B cell (primary cell): Measurements from ENCODE around the gene AGRN. TPM values are rescaled to one million over a fixed set of nuclear protein-coding genes. Genes with fewer than 3 reads are reported as not detected.

Experiments
- ATAC-seq: fragments of 200-7000 bp; cut with Tn5 transposase; one replicate; pipeline ENCODE4 v1.10.0; 2021; ENCODE audit warnings: low read depth, mild to moderate bottlenecking, moderate number of reproducible peaks, moderate library complexity
- CTCF ChIA-PET: fragments of 350-600 bp; sonication (Branson Sonifier 250); formaldehyde crosslinking; loops from one replicate; lab custom pipeline; 2021; ENCODE audit warnings: antibody characterized with exemption, inconsistent platforms; lab: Charles Lee
- POLR2A ChIA-PET: fragments of 350-600 bp; sonication (Branson Sonifier 250); formaldehyde crosslinking; loops from one replicate; lab custom pipeline; 2021; ENCODE audit warnings: antibody characterized with exemption; lab: Charles Lee
- DNase-seq: peaks from one replicate; pipeline ENCODE4 v3.0.0; 2013
- H2AFZ ChIP-seq: 2 replicates; pipeline ENCODE4 v1.6.1; 2012; ENCODE audit warnings: mild to moderate bottlenecking, low read depth, low read length; ENCODE audit not compliant: insufficient read depth, poor library complexity, severe bottlenecking
- H3K27ac ChIP-seq, 2 donors: 1 replicate in 1 of 2; 2 replicates in 1 of 2; pipeline ENCODE4 v1.5.1; 2012 to 2013; ENCODE audit warnings: low read length in 2 of 2, mild to moderate bottlenecking in 2 of 2, moderate library complexity in 1 of 2
- H3K27me3 ChIP-seq, 4 experiments: fragments of 200-600 bp in 1 of 4; sonication (generic) in 1 of 4; replicated peaks in 1 of 4; 1 replicate in 2 of 4; 2 replicates in 2 of 4; pipeline versions ENCODE4 v1.6.1 to v1.7.0; 2013 to 2016; ENCODE audit warnings: low read length in 3 of 4, mild to moderate bottlenecking in 2 of 4, mixed read lengths in 1 of 4, moderate library complexity in 1 of 4; ENCODE audit not compliant: insufficient read depth in 4 of 4, control insufficient read depth in 3 of 4; ENCODE audit errors: control extremely low read depth in 1 of 4
- H3K36me3 ChIP-seq, 2 experiments: replicated peaks in 1 of 2; 1 replicate in 1 of 2; 2 replicates in 1 of 2; pipeline versions ENCODE4 v1.6.1 to v1.7.1; 2013; ENCODE audit warnings: low read length in 1 of 2; ENCODE audit not compliant: insufficient read depth in 2 of 2, control insufficient read depth in 1 of 2; ENCODE audit errors: control extremely low read depth in 1 of 2, extremely low read depth in 1 of 2
- H3K4me1 ChIP-seq, 2 donors: fragments of 200-600 bp in 1 of 2; sonication (generic) in 1 of 2; 1 replicate in 1 of 2; 2 replicates in 1 of 2; pipeline versions ENCODE4 v1.5.1 to v1.6.1; 2013 to 2017; ENCODE audit warnings: low read length in 2 of 2; ENCODE audit not compliant: control insufficient read depth in 2 of 2, insufficient read depth in 2 of 2
- H3K4me2 ChIP-seq: replicated peaks from 2 replicates; pipeline ENCODE3; 2012; ENCODE audit warnings: mild to moderate bottlenecking, low read depth, low read length; ENCODE audit not compliant: poor library complexity, severe bottlenecking
- H3K4me3 ChIP-seq, 5 experiments: fragments of 200-600 bp in 1 of 5; sonication (generic) in 1 of 5; 1 replicate in 3 of 5; 2 replicates in 2 of 5; pipeline versions ENCODE4 v1.5.1 to v1.7.0; 2011 to 2016; ENCODE audit warnings: low read length in 4 of 5, mild to moderate bottlenecking in 4 of 5, low read depth in 2 of 5, control low read depth in 1 of 5, moderate library complexity in 1 of 5; ENCODE audit not compliant: insufficient read depth in 1 of 5; ENCODE audit errors: control extremely low read depth in 1 of 5, extremely low read depth in 1 of 5
- H3K79me2 ChIP-seq: fragments of 200-600 bp; sonication (generic); one replicate; pipeline ENCODE4 v1.6.0; 2016; ENCODE audit warnings: low read length; ENCODE audit not compliant: control insufficient read depth, insufficient read depth
- H3K9ac ChIP-seq: fragments of 200-600 bp; sonication (generic); 2 replicates; pipeline ENCODE4 v1.6.1; 2017; ENCODE audit warnings: mild to moderate bottlenecking, low read length, moderate library complexity
- H3K9me3 ChIP-seq, 3 donors: one replicate each; pipeline versions ENCODE4 v1.6.1 to v1.7.1; 2013; ENCODE audit warnings: low read length in 2 of 3; ENCODE audit not compliant: control insufficient read depth in 2 of 3, insufficient read depth in 1 of 3; ENCODE audit errors: control extremely low read depth in 1 of 3
- H4K20me1 ChIP-seq: 2 replicates; pipeline ENCODE4 v1.6.0; 2012; ENCODE audit warnings: mild to moderate bottlenecking, low read length; ENCODE audit not compliant: insufficient read depth, control insufficient read depth, poor library complexity, severe bottlenecking
- H3K27ac Mint-ChIP-seq: one replicate; pipeline ENCODE4 v1.8.0; 2021; ENCODE audit warnings: mixed read lengths
- H3K27me3 Mint-ChIP-seq: one replicate; pipeline ENCODE4 v1.8.0; 2021; ENCODE audit warnings: mixed read lengths
- H3K4me1 Mint-ChIP-seq: one replicate; pipeline ENCODE4 v1.8.0; 2021; ENCODE audit warnings: mixed read lengths
- H3K4me3 Mint-ChIP-seq: one replicate; pipeline ENCODE4 v1.8.0; 2021; ENCODE audit warnings: mixed read lengths
- H3K9me3 Mint-ChIP-seq: one replicate; pipeline ENCODE4 v1.8.0; 2022; ENCODE audit warnings: mixed read lengths; ENCODE audit not compliant: insufficient read depth
- CTCF ChIP-seq: fragments of 200-600 bp; IDR thresholded peaks from one replicate; pipeline ENCODE4 v1.8.0; 2022; ENCODE audit warnings: antibody characterized with exemption, mild to moderate bottlenecking
- EZH2 ChIP-seq: IDR thresholded peaks from 2 replicates; pipeline ENCODE4 v1.6.1; 2012; ENCODE audit warnings: borderline replicate concordance, low read depth, mild to moderate bottlenecking, moderate library complexity, low read length; ENCODE audit not compliant: insufficient read depth, poor library complexity, severe bottlenecking
- WGBS: methylation state at CpG from one replicate; pipeline ENCODE4 v1.1.5; 2013; ENCODE audit warnings: missing lambda C conversion rate; ENCODE audit not compliant: insufficient coverage; 5-methylcytosine and 5-hydroxymethylcytosine counted together
- intact Hi-C: fragments of 100-400 bp; cut with micrococcal nuclease; formaldehyde crosslinking; loops from one replicate; pipeline ENCODE4 v1.10.0; 2022
- polyA plus RNA-seq: library from polyadenylated mRNA; depleted of rRNA; stranded (reverse); fragments of >200 nt; gene quantifications from 2 replicates; pipeline ENCODE4 v1.2.3, GENCODE V29; 2012
- total RNA-seq, 2 donors: library from RNA; stranded (reverse); fragments of 120-200 nt in 1 of 2; gene quantifications; 1 replicate in 1 of 2; 2 replicates in 1 of 2; pipeline versions ENCODE4 v1.2.3 to v1.2.4, GENCODE V29; 2013 to 2022

AGRN gene
- total and polyA plus RNA-seq, 2 donors (not counting 1 experiment from before 2014, with no cell fraction given) = 7.3 to 31.3 TPM

- Histone ChIP-seq H3K4me2 (peak overlapping the region; percentile 97), H3K27ac (peak overlapping the region; percentile 73 to 77), H3K36me3 (no peaks in the 10 kb centered on the region), H3K9ac (peak overlapping the region; percentile 87), H4K20me1 (peaks cover 13% of the 10 kb centered on the region), H2AFZ (peak overlapping the region; percentile 72), H3K79me2 (no peaks in the 10 kb centered on the region), H3K4me1 (peaks cover 24 to 26% of the 10 kb centered on the region in 2 donors), H3K27me3 (peaks cover 0 to 14% (median 0%) of the 10 kb centered on the region in 4 experiments), H3K9me3 (peaks cover 0 to 7% (median 0%) of the 10 kb centered on the region in 3 donors), H3K4me3 (peak overlapping the region in 4 of 5 experiments; percentile 56 to 71 (median 67))
- 63% methylated on average over 38 of the region's 40 CpGs for WGBS
- ATAC-seq = peak; percentile 10
- peak overlapping the region; percentile 82 for H3K4me3 Mint-ChIP-seq
- peak; percentile 80 for DNase-seq
- no peaks in the 10 kb centered on the region for H3K9me3 Mint-ChIP-seq
- H3K27me3 Mint-ChIP-seq = peaks cover 5% of the 10 kb centered on the region
- TF ChIP-seq EZH2 (no peak), CTCF (no peak)
- ChIA-PET POLR2A (interaction anchor here (0.8 to 1.2 kb wide), 2 partner anchors 9 to 37 kb away, joined by 3 to 5 read pairs; no protein-coding TSS in a partner anchor), CTCF (interaction anchor here (1.3 kb wide), 1 partner anchor 37 kb away, joined by 4 read pairs; no protein-coding TSS in a partner anchor)
- intact Hi-C loops = loop anchor here (1.0 to 10.0 kb wide), 3 partner anchors 11 to 55 kb away; partner anchors contain the start of genes C1orf159 and ISG15
- H3K4me1 Mint-ChIP-seq = peaks cover 22% of the 10 kb centered on the region
- peak overlapping the region; percentile 85 for H3K27ac Mint-ChIP-seq
Measured at GRCh38 chr1:1069711-1070676, 50.1 kb downstream of the AGRN start.
